Left ventricle myocardium inferior (tissue), 1 donor: ENCODE data around the gene BAZ1B. TPM values are rescaled to one million over a fixed set of nuclear protein-coding genes. Genes with fewer than 3 reads are reported as not detected.

Experiments
- DNase-seq: peaks from one replicate; pipeline ENCODE4 v3.0.0-alpha.2; 2020
- H3K27ac ChIP-seq: fragments of 200-600 bp; replicated peaks from 2 replicates; pipeline ENCODE4 v1.8.0; 2021
- H3K27me3 ChIP-seq: fragments of 200-600 bp; 2 replicates; pipeline ENCODE4 v1.8.0; 2021; ENCODE audit warnings: low read depth
- H3K36me3 ChIP-seq: fragments of 200-600 bp; 2 replicates; pipeline ENCODE4 v1.8.0; 2021
- H3K4me1 ChIP-seq: fragments of 200-600 bp; 2 replicates; pipeline ENCODE4 v1.8.0; 2021
- H3K4me3 ChIP-seq: fragments of 200-600 bp; 2 replicates; pipeline ENCODE4 v1.8.0; 2021; ENCODE audit warnings: mild to moderate bottlenecking, moderate library complexity
- H3K9me3 ChIP-seq: fragments of 200-600 bp; replicated peaks from 2 replicates; pipeline ENCODE4 v1.8.0; 2021
- CTCF ChIP-seq: fragments of 200-600 bp; IDR thresholded peaks from 2 replicates; pipeline ENCODE4 v1.8.0; 2021; ENCODE audit warnings: antibody characterized with exemption, mild to moderate bottlenecking, borderline replicate concordance
- intact Hi-C: fragments of 100-400 bp; cut with micrococcal nuclease; formaldehyde crosslinking; loops from one replicate; pipeline ENCODE4 v1.11.0; 2022
- total RNA-seq: library from RNA; stranded (reverse); fragmentation: NEBNext Ultra II Directional; extraction: Animal tissue kit (Norgen Biotek cat#: 25700); gene quantifications from one replicate; pipeline ENCODE4 v1.2.1, GENCODE V29; 2021
- donor health status: DM: no; HTN: yes; CAD: no; lungs with severe emphysema.

BAZ1B gene
- total RNA-seq, 1 donor from 2014 or later: 38.9 TPM

- Histone ChIP-seq H3K4me1 (peaks cover 74% of the 10 kb centered on the region), H3K27ac (no peak overlapping the region), H3K36me3 (peaks cover 29% of the 10 kb centered on the region), H3K4me3 (peak overlapping the region; percentile 93), H3K27me3 (no peaks in the 10 kb centered on the region), H3K9me3 (no peaks in the 10 kb centered on the region)
- intact Hi-C loops: no loop called here
- no peak for DNase-seq
- TF ChIP-seq CTCF: no peak
Measured at GRCh38 chr7:73518470-73518869, 3.6 kb downstream of the BAZ1B start.

- TF ChIP-seq CTCF: no peak
- Histone ChIP-seq H3K9me3 (no peaks in the 10 kb centered on the region), H3K27me3 (no peaks in the 10 kb centered on the region), H3K27ac (no peak overlapping the region), H3K36me3 (peaks cover 29% of the 10 kb centered on the region), H3K4me1 (peaks cover 76% of the 10 kb centered on the region), H3K4me3 (no peak overlapping the region)
- intact Hi-C loops: no loop called here
- DNase-seq: no peak
Measured at GRCh38 chr7:73517241-73517995, 4.7 kb downstream of the BAZ1B start.

- DNase-seq: no peak
- Histone ChIP-seq H3K27me3 (no peaks in the 10 kb centered on the region), H3K27ac (no peak overlapping the region), H3K4me1 (peaks cover 58% of the 10 kb centered on the region), H3K36me3 (peaks cover 38% of the 10 kb centered on the region), H3K9me3 (no peaks in the 10 kb centered on the region), H3K4me3 (no peak overlapping the region)
- intact Hi-C loops: no loop called here
- TF ChIP-seq CTCF: no peak
Measured at GRCh38 chr7:73515178-73515577, 6.9 kb downstream of the BAZ1B start.

- Histone ChIP-seq H3K36me3 (peaks cover 67% of the 10 kb centered on the region), H3K27me3 (no peaks in the 10 kb centered on the region), H3K27ac (no peak overlapping the region), H3K4me1 (peaks cover 33% of the 10 kb centered on the region), H3K9me3 (no peaks in the 10 kb centered on the region), H3K4me3 (no peak overlapping the region)
- no peak for TF ChIP-seq CTCF
- DNase-seq: no peak
- intact Hi-C loops: no loop called here
Measured at GRCh38 chr7:73512018-73512780, 9.9 kb downstream of the BAZ1B start.

GRCh38 chr7:73509463-73509862 is 12.6 kb downstream of the BAZ1B start:
- Histone ChIP-seq H3K27ac (no peak overlapping the region), H3K27me3 (no peaks in the 10 kb centered on the region), H3K36me3 (peaks cover 72% of the 10 kb centered on the region), H3K4me1 (peaks cover 26% of the 10 kb centered on the region), H3K9me3 (no peaks in the 10 kb centered on the region), H3K4me3 (no peak overlapping the region)
- no peak for TF ChIP-seq CTCF
- intact Hi-C loops: no loop called here
- DNase-seq: no peak
